ENCODE measurements around the gene MAP3K5.

DNA sequence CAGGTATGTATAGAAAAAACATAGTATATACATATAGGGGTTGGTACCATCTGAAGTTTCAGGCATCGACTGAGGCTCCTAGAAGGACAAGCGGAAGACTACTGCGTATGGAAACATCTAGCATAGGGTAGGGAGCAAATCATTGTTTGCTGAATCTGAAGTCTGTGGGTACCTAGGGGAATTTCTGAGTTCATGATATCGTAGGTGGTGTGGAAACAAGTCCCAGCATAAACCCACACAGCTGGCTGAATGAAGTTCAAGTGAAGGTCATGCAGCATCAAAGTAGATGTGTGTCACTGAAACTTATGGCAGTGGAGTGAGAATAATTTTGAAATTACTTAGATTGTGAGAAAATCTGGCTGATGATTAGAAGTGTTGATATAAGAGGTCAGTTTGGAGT, 281.5 kb downstream of the MAP3K5 start:
- TF ChIP-seq, protein P1, sequence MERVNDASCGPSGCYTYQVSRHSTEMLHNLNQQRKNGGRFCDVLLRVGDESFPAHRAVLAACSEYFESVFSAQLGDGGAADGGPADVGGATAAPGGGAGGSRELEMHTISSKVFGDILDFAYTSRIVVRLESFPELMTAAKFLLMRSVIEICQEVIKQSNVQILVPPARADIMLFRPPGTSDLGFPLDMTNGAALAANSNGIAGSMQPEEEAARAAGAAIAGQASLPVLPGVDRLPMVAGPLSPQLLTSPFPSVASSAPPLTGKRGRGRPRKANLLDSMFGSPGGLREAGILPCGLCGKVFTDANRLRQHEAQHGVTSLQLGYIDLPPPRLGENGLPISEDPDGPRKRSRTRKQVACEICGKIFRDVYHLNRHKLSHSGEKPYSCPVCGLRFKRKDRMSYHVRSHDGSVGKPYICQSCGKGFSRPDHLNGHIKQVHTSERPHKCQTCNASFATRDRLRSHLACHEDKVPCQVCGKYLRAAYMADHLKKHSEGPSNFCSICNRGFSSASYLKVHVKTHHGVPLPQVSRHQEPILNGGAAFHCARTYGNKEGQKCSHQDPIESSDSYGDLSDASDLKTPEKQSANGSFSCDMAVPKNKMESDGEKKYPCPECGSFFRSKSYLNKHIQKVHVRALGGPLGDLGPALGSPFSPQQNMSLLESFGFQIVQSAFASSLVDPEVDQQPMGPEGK (CRISPR knock-in tag; IDR thresholded peaks at IDR 0.05; ENCODE audit: borderline replicate concordance), result no peak
- no peak for TF ChIP-seq ARNTL (CRISPR knock-in tag; IDR thresholded peaks at IDR 0.05; ENCODE audit: borderline replicate concordance, low read depth)
- TF ChIP-seq ZC3H10 (CRISPR knock-in tag; IDR thresholded peaks at IDR 0.05), result no peak
- TF ChIP-seq, protein P2, sequence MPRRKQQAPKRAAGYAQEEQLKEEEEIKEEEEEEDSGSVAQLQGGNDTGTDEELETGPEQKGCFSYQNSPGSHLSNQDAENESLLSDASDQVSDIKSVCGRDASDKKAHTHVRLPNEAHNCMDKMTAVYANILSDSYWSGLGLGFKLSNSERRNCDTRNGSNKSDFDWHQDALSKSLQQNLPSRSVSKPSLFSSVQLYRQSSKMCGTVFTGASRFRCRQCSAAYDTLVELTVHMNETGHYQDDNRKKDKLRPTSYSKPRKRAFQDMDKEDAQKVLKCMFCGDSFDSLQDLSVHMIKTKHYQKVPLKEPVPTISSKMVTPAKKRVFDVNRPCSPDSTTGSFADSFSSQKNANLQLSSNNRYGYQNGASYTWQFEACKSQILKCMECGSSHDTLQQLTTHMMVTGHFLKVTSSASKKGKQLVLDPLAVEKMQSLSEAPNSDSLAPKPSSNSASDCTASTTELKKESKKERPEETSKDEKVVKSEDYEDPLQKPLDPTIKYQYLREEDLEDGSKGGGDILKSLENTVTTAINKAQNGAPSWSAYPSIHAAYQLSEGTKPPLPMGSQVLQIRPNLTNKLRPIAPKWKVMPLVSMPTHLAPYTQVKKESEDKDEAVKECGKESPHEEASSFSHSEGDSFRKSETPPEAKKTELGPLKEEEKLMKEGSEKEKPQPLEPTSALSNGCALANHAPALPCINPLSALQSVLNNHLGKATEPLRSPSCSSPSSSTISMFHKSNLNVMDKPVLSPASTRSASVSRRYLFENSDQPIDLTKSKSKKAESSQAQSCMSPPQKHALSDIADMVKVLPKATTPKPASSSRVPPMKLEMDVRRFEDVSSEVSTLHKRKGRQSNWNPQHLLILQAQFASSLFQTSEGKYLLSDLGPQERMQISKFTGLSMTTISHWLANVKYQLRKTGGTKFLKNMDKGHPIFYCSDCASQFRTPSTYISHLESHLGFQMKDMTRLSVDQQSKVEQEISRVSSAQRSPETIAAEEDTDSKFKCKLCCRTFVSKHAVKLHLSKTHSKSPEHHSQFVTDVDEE (CRISPR knock-in tag; IDR thresholded peaks at IDR 0.05), result no peak
- TF ChIP-seq SNAI2 (CRISPR knock-in tag; IDR thresholded peaks at IDR 0.05), result no peak
- TF ChIP-seq ZFP30 (CRISPR knock-in tag; IDR thresholded peaks at IDR 0.05), result no peak
- no peak for TF ChIP-seq ZNF8 (CRISPR knock-in tag; IDR thresholded peaks at IDR 0.05)
- TF ChIP-seq, protein P3, sequence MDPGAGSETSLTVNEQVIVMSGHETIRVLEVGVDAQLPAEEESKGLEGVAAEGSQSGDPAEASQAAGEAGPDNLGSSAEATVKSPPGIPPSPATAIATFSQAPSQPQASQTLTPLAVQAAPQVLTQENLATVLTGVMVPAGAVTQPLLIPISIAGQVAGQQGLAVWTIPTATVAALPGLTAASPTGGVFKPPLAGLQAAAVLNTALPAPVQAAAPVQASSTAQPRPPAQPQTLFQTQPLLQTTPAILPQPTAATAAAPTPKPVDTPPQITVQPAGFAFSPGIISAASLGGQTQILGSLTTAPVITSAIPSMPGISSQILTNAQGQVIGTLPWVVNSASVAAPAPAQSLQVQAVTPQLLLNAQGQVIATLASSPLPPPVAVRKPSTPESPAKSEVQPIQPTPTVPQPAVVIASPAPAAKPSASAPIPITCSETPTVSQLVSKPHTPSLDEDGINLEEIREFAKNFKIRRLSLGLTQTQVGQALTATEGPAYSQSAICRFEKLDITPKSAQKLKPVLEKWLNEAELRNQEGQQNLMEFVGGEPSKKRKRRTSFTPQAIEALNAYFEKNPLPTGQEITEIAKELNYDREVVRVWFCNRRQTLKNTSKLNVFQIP (CRISPR knock-in tag; IDR thresholded peaks at IDR 0.05; ENCODE audit: borderline replicate concordance, low read depth), result no peak
- TF ChIP-seq, protein P4, sequence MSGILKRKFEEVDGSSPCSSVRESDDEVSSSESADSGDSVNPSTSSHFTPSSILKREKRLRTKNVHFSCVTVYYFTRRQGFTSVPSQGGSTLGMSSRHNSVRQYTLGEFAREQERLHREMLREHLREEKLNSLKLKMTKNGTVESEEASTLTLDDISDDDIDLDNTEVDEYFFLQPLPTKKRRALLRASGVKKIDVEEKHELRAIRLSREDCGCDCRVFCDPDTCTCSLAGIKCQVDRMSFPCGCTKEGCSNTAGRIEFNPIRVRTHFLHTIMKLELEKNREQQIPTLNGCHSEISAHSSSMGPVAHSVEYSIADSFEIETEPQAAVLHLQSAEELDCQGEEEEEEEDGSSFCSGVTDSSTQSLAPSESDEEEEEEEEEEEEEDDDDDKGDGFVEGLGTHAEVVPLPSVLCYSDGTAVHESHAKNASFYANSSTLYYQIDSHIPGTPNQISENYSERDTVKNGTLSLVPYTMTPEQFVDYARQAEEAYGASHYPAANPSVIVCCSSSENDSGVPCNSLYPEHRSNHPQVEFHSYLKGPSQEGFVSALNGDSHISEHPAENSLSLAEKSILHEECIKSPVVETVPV (CRISPR knock-in tag; IDR thresholded peaks at IDR 0.05), result no peak
- TF ChIP-seq, protein P5, sequence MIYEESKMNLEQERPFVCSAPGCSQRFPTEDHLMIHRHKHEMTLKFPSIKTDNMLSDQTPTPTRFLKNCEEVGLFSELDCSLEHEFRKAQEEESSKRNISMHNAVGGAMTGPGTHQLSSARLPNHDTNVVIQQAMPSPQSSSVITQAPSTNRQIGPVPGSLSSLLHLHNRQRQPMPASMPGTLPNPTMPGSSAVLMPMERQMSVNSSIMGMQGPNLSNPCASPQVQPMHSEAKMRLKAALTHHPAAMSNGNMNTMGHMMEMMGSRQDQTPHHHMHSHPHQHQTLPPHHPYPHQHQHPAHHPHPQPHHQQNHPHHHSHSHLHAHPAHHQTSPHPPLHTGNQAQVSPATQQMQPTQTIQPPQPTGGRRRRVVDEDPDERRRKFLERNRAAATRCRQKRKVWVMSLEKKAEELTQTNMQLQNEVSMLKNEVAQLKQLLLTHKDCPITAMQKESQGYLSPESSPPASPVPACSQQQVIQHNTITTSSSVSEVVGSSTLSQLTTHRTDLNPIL (CRISPR knock-in tag; IDR thresholded peaks at IDR 0.05; ENCODE audit: low read depth), result no peak
- no peak for TF ChIP-seq ZFP3 (CRISPR knock-in tag; IDR thresholded peaks at IDR 0.05)
- TF ChIP-seq TOX (CRISPR knock-in tag; IDR thresholded peaks at IDR 0.05; ENCODE audit: borderline replicate concordance), result no peak
- TF ChIP-seq ZNF70 (CRISPR knock-in tag; IDR thresholded peaks at IDR 0.05), result no peak
